Fibroblast of peridontal ligament (primary cell): ENCODE data around the gene PAPPA.
A peak's percentile ranks its signal among the peaks of the same experiment; 100 is the strongest.

ENCODE experiments used
- DNase-seq: peaks from one replicate; pipeline ENCODE4 v3.0.0-alpha.2; 2010; ENCODE audit errors: extremely low read depth

Gene PAPPA

DNA sequence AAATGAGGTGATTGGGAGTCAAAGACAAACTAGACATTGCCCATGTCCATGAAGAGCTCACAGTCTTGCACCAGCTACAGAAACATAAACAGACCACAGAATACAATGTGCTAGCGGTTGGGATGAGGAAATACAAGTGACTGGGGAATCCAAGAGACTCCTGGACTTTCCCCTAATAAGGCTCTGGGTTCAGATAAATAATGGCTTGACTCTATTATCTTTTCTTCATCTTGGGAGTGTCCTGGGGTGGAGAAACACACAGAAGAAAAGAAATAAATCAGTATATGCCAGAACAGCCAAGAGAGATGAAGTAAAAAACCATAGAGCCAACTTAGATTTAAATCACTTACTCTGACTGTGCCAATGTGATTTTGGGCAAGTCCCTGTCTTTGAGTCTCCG, 227.8 kb downstream of the PAPPA start:
- peak; percentile 25 for DNase-seq

DNA sequence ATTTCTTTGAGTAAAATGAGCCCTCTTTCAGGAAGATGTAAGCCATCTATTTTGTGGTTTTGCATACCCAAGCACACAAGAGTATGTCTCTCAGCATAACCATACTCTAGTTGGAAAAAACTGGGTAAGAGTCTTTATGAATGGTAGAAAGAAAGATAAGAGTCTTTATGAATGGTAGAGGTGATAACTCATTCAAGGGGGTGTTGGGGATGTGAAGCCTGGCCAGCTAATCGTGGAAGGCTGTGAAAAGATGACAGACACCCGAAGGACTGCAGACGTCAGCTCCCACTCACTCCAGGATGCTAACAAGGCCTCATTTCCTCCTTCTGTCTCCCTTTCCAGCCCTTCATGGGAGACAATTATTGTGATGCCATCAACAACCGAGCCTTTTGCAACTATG, 228.5 kb downstream of the PAPPA start:
- DNase-seq: no peak

DNA sequence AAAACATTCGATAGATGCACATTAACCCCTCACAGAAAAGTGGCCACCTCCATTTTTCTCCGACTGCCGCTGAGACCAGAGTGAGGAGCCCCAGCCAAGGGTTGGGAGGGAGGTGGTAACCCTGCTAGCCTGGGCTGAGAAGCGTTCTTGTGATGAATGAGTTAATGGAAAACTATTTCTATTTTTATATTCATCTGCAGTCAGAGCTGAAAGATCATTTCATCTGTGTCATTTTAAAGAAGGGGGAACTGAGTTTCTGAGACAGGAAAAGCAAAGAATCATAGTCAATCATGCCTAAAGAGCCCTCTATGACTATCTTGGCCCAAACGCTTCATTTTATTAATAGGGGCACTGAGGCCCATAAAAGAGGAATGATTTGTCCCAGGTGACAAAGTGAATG, 229.5 kb downstream of the PAPPA start:
- no peak for DNase-seq

DNA sequence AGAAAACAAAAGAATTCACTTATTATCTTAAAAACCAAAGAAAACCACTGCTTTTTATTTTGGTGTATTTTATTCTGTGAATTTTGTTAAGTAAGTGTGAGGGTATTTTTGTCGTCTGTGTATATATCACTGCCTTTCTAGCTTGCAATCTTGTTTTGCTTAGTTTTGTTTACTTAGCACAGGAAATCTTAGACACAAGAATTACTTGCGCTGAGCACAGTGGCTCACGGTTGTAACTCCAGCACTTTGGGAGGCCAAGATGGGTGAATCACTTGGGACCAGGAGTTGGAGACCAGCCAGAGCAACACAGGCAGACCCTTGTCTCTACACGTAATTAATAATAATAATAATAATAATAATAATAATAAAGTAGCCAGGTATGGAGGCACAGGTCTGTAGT, 230.3 kb downstream of the PAPPA start:
- peak; percentile 42 for DNase-seq

DNA sequence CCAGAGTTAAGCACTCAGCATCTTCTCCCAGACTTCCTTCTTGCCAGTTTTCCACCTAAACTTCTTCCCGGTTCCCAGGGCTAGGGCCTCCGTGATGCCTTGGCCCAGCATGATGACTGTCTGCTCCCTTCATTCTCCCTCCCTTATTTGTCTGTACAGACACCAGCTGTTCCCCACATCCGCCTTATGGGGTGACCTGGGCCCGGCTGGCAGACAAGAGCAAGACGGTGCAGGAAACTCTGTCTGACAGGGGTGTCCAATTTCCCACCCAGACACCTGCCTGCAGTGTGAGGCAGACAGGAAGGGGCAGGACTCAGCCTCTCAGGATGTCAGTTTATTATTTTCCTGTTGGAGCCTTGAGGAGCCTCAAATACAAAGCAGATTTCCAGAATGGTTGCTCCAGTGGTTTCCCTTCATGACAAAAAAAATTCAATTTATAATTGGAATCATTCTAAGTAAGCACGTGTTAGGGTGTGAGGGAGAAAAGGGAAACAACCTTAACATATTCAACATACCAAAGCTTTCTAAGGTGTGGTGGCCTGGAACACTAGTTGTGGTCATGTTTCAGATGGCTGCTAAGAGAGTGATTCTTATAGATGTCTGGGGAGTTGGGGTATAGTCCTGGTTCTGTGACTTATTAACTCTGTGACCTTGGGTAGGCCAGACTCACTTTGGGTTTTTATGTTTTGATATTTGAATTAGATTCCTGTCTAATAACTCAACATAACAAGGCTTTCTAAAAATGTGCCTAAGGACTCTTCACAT, 234.5 kb downstream of the PAPPA start:
- no peak for DNase-seq

DNA sequence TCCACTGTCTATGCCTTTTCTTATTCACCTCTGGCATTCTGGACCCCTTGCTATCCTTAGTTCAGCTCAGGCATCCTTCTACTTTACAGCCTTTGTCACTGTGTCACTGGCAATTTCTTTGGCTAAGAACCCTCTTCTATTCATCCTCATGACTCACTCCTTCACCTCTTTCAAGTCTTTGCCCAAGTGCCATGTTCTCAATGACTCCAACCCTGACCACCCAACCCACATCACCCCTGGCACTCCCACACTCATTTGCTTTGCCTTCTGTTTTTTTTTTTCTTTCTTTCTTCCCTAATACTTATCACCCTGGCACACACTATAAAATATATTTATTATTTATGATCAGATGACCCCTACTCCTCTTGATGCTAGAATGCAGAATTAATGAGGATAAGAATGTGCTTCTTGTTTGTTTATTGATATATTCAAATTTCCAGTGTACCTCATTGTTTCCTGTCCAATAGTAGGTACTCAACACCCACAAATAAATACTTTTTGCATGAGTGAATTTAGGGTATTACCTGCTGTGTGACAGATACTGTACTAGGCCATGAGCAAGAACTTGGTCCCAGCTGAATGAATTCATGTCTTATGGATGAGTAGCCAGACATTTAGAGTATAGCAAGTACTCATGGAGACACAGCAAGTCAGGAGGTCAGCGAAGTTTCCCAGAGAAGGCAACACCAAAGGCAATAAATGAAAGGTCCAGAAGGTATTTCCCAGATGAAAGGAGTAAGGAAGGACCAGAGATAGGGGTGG, 236.1 kb downstream of the PAPPA start:
- no peak for DNase-seq

DNA sequence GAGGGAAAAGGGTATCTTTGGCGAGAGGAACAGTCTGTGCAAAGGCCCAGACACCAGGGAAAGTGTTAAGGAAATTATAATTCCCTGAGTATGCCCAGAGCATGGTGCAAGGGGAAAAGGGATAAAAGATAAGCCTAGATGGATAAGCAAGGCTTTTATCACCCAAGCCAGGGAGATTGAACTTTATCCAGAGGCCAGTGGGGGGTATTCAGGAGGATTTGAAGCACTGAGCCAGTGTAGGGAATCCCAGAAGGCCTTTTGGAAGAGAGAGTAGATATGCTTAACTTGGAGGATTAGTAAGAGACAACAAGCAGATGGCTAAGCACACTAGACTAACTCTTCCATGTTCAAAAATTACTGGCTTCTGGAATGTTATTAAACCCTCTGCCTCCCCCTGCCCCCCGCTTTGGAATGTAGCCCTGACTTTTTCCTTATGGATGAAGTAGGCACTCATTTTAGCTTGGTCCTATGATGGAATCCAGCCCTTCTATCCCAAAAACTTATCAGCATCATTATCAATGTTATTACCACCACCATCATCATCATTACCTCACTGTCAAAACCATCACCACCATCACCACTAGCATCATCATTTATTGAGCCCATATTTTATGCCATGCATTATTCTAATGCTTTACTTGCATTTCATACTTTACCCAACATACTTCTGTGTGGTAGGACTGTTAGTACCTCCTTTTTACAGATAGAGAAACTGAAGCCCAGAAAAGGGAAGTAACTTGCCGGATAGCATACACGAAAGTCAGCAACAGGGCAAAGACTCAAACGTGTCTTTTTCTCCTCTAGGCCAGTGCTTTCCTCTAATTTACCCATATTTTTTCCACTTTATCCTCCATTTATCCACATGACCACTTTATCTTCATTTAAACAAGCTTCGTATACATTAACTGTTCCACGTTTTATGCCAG, 237.0 kb downstream of the PAPPA start:
- no peak for DNase-seq

DNA sequence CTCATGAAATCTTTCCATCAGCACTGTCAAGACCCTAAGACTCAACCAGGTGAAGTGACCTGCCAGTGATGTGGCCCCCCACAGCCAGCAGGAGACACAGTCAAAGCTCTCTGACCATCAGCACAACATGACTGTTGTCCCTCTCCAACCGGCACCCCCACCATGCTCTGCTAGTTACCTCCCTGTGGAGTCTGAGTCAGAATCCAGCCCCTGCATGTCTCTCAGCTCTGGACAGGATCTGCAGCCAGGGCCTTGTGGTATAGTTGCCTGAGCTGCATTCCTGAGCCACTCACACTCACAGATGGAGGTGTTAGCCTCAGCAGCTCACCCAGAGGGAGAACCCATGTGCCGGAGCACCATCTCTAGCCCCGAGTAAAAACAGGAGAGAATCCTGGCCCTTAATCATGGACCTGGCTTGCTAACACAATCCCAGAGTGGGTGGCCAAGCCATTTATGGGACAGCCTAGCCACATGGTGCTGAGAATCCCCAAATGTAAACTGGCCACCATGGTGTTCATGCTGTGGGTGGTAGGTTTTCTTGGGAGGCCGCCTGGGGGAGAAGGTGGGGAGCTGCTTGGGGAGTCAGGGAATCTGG, 237.8 kb downstream of the PAPPA start:
- peak; percentile 67 for DNase-seq

DNA sequence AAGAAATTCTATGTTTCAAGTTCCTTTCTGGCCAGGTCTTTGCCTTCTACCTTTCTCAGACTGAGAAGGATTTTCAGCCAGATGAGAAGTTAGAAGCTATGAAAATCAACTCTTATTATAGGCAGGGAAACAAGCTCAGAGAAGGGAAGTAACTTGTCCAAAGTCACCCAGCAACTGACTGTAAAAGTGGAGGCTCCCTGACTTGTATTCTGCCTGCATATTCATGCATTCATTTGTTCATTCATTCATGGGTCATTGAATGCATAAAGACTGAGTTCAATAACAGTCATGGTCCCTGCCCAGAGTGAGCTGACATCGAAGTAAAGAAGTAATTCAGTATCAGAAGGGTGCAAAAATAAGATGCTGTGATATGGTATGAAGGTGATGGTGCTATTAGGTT, 239.6 kb downstream of the PAPPA start:
- DNase-seq: no peak

DNA sequence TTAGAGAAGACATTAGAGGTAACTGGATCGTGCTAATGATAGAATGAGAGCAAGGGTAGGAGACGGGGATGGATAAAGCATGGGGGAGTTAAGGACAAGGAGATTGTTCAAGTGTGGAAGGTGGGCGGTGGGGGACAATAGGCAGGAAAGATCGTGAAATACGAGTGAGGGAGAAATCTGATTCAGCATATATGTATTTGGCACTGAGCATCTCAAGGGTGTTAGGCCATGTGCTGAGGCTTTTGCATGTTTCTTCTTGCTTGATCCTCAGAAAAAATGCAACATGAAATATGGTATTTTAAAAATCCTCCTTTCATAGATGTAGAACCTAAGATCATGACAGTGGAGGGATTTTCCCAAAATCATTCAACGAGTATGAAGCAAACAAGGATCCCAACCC, 240.5 kb downstream of the PAPPA start:
- DNase-seq: no peak

DNA sequence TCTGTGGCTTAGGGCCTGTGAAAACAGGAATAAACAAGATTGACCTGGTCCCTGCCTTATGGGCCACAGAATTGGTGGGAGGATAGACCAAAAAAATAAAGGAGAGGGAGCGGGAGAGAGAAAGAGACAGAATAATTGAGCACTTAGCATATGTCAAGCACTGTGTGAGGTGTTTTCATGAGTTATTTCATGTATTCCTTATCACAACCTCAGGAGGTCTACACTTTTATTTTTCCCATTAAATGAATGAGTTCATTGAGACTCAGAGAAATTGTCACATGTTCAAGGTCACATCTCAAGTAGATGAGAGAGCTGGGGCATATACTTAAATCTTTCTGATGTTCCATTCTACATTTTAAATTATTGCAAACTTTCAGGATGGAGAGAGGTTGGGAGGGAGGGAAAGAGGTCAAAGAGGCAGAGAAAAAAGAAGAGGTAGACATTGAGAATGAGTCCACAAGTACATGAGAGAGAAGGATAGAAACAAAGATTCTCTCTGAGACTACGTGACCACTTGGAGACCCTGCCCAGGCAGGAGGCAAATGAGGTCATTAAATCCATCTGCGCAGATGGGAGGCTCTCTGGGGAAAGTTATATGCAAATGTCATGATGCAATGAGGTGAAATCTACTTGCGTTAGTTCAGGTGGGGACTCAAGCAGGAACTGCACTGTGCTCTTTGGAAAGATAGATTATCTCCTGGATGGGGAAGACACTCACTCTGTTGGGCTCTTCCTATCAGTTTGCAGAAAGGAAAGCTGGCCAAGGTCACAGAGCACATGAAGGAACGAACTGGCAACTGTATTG, 241.5 kb downstream of the PAPPA start:
- DNase-seq: no peak

DNA sequence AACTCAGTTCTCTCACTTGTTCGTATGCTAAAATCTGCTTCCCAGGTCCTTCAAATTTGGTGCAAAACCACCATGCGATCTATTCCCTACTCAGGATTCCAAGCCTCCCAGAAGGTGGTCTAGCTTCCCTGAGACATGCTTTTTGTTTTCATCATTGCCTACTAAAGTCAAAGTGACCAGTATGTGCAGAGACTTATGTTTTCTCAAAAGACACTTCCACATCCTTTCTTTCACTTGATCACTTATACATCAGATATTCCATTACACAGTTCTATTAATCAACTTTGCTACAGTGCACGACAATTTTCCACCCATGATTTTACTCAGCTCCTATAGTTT, 242.1 kb downstream of the PAPPA start:
- no peak for DNase-seq

DNA sequence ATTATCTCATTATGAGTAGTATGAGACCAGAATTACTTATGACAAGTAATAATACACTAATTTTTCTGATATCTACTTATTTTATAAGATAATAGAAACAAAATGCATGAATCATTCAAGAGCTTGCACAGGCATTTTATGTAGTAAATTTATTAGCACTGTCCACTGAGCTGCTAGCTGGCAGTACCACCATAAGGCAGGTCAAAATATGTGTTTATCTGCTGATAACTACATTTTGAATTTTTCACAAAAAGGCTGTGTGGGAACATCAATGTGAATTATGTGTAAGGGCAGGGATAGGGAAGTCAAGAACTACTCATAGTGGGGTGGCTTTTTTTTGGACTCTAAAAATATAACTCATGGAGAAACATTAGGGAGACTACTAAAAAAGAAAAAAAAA, 249.6 kb downstream of the PAPPA start:
- DNase-seq: no peak

DNA sequence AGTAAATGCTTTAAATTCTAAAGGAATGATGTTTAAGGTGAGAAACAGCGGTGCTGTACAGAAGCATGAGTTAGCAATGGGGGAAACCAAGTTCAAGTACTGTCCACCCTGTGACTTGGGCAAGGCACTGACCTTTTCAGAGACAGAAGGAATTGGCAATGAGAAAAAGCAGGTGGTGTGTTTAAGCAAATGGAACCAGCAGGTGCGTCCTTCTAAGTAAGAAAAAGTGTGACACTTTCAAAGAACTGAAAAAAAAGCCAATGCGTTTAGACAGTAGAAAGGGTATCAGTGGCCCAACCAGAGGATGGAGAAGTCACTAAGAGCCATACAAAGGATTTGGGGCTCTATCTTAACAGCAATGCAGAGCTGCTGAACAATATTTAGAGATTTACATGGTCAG, 250.6 kb downstream of the PAPPA start:
- no peak for DNase-seq

DNA sequence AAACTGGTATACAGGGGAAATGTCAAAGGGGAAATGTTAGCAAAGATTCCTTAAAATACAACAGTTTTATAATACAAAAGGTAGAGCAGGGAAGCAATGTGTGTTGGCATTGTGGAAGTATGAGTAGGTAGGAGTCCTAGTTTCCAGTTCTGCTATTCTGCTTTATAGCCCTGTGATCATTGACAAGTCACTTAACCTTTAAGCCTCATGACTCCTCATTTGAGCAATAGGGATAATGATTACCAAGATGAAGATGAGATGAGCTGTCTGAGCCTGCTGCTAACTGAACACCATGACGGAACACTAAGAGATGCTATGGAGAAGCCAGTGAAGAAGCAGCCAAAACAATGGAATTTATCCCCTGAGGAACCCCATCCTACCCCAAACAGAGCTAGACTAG, 251.7 kb downstream of the PAPPA start:
- no peak for DNase-seq

DNA sequence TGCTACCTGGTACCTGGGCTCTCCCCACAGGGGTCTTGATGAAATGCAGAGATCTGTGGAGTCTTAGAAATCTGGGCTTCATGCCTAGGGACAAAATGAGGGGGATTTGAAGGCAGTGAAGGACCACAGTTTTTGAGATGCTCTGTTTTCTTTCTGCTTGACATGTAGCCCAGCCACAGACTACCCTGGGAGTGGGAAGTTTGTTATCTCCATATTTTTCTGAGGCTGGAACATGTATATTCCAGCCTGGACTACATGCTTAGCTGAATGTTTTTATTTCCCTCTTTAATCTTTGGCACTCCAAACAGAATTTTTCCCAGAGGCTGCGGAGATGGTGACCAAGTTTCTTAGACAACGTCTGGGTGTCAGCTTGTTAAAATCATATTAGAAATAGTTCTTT, 252.9 kb downstream of the PAPPA start:
- no peak for DNase-seq

DNA sequence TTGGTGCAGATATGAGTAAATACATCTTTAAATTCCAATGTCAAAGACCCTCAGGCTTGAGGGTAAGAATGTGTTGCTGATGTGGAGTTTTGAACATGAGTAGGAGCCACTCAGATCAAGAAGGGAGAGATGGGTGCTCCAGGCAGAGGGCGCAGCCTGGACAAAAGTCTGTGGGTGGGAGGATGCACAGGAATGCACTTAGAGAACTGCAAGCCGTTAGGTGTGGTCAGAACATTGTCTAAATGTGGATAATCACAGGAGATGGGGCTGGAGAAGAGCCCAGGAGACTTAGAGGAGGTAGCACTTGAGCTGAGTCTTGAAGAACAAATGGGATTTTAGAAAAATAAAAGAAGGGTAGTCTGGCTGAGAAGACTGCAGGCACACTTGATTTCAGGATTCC, 255.5 kb downstream of the PAPPA start:
- DNase-seq: no peak

DNA sequence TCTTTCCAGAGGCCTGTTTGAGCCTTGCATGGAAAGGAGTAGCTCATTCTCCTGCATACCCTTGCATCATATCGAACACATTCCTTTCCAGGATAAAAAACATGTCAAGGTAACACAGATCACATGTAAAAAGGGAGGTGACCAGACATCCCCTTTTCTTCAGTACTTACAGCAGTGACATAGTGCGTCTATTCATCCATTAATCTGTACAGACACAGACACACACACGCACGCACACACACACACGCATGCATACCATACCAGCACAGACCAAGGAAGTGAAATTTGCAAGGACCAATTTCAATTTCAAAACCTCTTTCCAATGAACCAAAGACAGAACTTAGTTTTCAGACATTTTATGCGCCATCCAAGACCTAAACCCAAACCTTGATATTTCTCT, 256.0 kb downstream of the PAPPA start:
- no peak for DNase-seq

DNA sequence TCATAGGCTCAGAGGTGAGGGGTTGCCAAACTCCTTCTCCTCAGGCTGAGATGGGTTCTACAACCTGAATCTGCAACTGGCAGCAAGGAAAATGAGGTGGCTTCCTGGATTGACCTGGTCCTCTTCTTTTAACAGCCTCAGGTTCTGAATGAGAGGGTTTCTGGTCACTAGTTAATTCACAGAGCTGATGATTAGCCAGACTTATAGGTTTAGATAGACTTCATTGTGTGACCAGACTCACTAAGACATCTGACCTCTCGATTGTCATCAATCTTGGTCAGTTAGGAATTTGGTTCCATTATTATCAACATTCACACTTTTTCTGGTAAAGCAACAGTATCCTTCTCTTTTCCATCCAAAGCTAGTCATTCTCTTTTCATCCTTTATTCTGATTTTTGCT, 257.9 kb downstream of the PAPPA start:
- DNase-seq: no peak

DNA sequence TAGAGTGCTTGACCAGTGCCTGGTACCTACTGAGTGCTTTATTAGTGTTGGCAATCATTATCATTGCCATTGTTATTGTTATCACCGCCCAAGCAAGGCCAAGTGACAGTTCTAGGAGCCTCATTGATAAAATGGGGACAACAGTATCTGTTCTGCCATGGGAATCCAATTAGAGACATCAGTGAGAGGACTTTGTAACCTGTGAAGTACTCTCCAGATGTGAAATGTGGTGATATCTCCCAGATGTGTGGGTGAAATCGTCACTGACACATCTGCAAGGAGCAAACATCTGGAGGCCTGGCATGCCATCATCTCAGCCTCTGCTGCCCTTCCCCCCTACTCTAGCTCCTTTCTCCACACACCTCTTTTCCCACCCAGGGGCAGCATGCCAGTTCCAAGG, 260.8 kb downstream of the PAPPA start:
- DNase-seq: no peak

DNA sequence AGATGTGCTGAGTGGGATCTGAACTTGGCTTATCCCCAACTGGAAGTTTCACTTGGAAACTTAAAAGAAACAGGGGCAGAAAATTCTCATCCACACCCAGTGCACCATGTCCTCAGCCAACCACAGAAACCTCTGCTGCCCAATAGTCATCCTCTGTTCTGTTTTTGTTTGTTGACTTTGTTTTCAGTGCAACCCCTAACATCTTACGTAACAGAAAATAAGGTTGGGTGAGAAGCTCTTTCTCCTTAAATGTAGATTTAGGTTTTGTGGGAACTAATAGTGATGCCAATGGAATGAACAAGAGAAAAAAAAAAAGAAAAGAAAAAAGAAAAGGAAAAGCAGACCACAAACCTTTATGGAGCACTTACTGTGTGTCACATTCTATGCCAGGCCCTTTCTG, 262.8 kb downstream of the PAPPA start:
- DNase-seq: no peak
